Retina (tissue), 1 donor: ENCODE data around the gene GSDME.

ENCODE experiments used
- DNase-seq: peaks from one replicate; pipeline ENCODE4 v3.0.0-alpha.2; 2016

The GSDME gene

DNA sequence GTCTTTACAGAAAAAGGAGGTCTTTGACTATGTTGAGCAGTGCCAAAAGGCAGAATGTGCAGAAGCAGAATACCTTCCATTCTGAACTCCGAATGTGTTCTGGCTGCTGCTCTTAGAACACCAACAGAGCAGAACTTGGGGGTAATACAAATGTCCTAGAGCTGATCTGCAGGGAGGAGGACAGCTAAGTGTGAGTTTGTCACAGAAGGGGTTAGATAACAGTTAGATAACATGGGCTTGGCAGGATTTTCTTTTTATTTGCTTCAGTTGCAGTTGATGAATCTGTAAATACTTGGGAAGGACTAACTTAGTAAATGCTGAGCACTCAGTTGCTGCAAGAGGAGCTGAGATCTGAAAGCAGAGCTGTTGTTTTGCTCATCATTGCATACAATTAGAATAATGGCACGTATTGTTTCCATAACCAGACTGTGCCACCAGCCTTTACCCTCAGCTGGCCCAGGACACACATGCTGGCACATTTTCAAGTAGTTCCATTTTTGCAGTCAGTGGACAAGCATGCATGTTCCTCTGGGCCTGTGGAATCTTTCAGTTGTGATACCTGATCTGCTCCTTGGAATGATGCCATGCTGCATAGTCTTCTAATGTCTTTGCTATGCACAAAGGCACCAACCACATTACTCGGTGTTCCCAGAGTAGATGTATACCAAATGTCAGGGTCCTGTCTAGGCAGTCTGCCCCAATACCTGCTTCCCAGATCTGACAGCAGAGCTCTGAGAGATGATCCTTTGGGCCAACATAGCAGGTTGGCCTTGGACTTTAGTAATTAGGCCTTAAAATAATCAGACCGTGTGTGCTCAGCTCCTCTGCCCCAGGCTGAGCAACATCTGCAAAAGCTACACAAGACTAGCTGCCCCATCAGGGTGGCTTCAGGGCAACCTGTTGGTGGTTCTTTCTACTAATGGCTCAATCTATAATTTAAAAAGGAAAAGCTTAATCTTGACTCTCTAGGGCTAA is 55.7 kb downstream of the GSDME start:
- DNase-seq = no peak

- DNase-seq = no peak
Observed at GRCh38 chr7:24700521-24701260, 56.6 kb downstream of the GSDME start.

GRCh38 chr7:24698531-24699266 is 58.6 kb downstream of the GSDME start:
- DNase-seq = no peak

DNA sequence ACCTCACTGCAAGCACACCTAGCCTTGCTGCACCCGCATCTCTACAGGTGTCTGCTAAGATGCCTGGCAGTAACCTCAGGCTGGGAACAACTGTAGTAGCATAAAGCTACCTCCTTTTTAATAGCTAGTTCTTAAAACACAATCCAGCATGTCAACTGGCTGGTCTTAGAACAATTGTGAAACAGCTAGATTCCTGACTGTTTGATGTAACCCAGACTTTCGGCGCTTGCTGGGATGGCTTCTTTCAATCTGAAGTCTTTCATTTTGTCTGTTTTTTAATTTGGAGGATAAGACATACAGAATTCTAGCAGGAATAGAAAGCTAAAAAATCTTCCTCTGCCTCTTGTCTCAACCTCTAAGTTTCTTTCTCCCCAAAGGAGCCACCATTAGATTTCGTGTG is 59.8 kb downstream of the GSDME start:
- DNase-seq = no peak

DNA sequence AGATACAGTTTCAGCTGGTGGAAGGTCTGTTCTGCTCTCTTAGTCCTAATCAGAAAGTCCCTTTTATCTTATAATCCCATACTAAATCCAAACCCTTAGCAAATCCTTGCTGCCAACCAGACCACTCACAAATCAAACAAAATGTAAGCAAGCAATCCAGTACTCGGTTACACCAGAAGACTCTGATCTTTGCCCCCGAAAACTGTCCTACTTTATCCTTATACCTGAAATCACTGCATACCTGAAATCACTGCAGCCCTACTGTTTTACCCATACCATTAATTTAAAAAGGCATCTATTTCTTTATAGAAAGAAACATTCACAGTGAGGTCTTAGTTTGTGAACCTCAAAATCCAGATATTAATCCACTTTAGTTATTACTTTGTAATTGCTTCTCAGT is 64.7 kb downstream of the GSDME start:
- DNase-seq = no peak

GRCh38 chr7:24690251-24690650 is 67.0 kb downstream of the GSDME start:
- no peak for DNase-seq

- no peak for DNase-seq
Observed at GRCh38 chr7:24685708-24686107, 71.6 kb downstream of the GSDME start.

- no peak for DNase-seq
Observed at GRCh38 chr7:24670782-24671181, 86.5 kb downstream of the GSDME start.

DNA sequence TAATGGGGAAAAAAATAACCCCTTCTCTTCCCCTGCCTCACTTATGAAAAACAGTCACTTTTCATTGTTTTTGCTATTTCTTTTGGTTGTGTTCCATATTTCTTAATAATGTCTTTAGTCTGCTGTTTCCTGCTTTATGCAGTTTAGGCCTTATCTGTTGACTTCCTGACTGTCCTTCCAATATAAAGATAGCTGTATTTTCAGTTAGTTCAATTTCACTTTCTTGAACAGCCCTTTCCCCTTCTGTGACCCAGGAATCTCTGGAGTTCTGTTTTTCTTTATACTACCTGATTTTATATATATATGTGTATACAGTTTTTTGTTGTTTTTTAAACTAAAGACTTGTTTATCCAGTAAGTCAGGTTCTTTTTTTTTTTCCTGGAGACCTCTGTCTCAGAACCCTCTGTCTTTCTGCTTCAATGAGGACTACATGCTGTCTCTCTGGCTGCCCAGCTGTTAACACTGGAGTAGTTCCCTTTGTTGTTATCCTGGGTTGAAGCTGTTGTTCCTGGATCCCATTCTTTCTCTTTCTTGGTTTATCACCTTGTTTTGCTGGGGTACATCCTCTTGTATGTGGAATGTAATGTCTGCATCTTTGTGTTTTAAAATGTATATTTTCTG is 87.2 kb downstream of the GSDME start:
- DNase-seq = no peak

GRCh38 chr7:24668927-24669635 is 88.2 kb downstream of the GSDME start:
- DNase-seq = no peak

- DNase-seq = peak; percentile 57
Observed at GRCh38 chr7:24665564-24666294, 91.5 kb downstream of the GSDME start.

DNA sequence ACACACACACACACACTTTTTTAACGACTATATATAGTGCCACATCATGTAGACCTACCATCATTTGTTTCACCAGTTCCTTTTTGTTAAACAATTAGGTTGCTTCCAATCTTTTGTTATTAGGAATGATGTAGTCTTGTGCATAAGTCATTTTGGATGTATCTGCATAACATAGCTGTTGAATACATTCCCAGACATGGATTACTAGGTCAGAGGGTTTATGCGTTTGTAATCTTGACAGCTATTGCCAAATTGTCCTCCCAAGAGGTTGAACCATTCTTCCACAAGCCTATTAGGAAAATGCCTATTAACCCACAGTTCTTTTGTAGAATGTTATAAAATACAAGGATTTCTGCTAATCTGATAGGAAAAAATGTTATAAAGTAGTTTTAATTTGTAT is 96.7 kb downstream of the GSDME start:
- DNase-seq = no peak

GRCh38 chr7:24659505-24659904 is 97.8 kb downstream of the GSDME start:
- DNase-seq = no peak

DNA sequence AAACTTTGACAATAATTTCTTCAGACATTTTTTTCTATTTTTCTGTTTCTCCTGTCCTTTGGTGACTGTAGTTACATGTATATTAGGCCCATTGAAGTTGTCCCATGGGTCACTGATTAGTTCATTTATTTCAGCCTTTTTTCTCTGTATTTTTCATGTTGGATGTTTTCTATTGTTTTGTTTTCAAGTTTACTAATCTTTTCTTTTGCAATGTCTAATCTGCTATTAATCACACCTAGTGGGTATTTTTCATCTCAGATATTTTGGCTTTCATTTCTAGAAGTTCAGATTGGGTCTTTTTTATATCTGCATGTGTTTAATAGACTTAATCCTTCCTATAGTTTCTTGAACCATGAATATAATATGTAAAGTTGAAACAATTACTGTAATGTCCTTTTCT is 99.3 kb downstream of the GSDME start:
- no peak for DNase-seq

GRCh38 chr7:24656608-24657007 is 100.7 kb downstream of the GSDME start:
- no peak for DNase-seq

DNA sequence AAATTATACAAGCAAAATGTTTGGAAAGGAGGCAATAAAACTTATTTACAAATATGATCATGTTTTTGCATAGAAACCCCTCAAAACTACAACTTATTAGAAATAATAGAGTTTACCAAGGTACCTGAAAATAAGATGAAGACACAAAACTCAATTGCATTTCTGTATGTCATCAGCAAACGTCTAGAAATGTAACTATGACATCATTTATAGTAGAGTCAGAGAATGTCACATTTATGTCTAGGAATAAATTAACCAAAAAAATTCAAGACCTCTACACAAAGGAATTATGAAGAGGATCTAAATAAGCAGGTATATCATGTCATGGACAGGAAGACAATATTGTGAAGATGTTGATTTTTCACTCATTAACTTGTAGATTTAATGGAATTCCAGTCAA is 103.0 kb downstream of the GSDME start:
- no peak for DNase-seq

DNA sequence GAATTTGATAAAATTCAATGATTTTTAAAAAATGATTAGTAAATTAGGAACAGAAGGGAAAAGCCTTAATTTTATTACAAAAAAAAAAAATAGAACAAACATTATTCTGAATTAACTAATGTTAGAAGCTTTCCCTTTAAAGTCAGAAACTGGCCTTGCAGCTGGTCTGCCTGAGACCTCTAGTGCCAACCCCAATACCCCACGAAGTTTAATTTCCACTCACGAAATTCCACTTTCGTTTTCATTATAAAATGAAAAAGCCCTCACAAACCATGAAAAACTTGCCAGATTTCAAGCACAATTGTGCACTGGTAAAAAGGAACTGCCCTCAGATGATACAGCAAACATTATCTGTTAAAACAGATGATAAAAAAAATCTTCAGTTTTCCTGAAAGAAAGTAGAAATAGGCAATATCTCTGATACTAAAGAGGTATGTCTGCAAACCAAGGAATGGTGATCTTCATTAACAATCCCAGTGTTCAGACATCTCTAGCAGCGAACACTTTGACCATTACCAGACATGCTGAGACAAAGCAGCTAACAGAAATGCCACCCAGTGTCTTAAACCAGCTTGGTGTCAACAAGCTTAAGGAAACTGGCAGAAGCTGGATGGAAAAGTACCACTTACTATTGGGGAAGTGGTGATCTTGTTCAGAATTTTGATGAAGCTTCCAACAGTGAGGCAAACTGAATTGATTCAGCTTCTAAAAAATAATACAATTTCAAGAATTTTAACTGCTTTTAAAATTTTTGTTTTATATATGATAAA is 103.8 kb downstream of the GSDME start:
- DNase-seq = no peak

GRCh38 chr7:24652251-24652939 is 104.9 kb downstream of the GSDME start:
- DNase-seq = no peak
